D721Med (cell line): ENCODE measurements around the gene EML6.

Source experiments
- DNase-seq: peaks from one replicate; pipeline ENCODE4 v3.0.0; 2011; ENCODE audit warnings: low spot score; ENCODE audit not compliant: insufficient read length
- FAIRE-seq: peaks from 2 replicates; lab custom pipeline; 2011; peaks lifted over from hg19 to GRCh38; lab: Jason Lieb, UNC
- CTCF ChIP-seq: IDR thresholded peaks from 2 replicates; pipeline ENCODE4 v1.5.1; 2012; ENCODE audit warnings: mild to moderate bottlenecking, control low read depth; ENCODE audit not compliant: insufficient read depth; ENCODE audit errors: missing control alignments

EML6 gene

GRCh38 chr2:54968561-54969218 lies 245.2 kb downstream of the EML6 start:
- DNase-seq: no peak
- no peak for TF ChIP-seq CTCF
- FAIRE-seq: no peak

GRCh38 chr2:54969295-54969939 lies 246.0 kb downstream of the EML6 start:
- no peak for TF ChIP-seq CTCF
- FAIRE-seq (no peak), DNase-seq (no peak)

GRCh38 chr2:54969940-54970338 lies 246.5 kb downstream of the EML6 start:
- FAIRE-seq: no peak
- DNase-seq: no peak
- TF ChIP-seq CTCF: no peak

- DNase-seq: no peak
- no peak for FAIRE-seq
Measured at GRCh38 chr2:54975175-54975574, 251.7 kb downstream of the EML6 start.

GRCh38 chr2:54975598-54976492 lies 252.4 kb downstream of the EML6 start:
- TF ChIP-seq CTCF: no peak
- FAIRE-seq (no peak), DNase-seq (no peak)

More at GRCh38 chr2:54975175-54975574, 251.7 kb downstream of the EML6 start:
- TF ChIP-seq CTCF: no peak

GRCh38 chr2:54977149-54977548 lies 253.7 kb downstream of the EML6 start:
- FAIRE-seq (no peak), DNase-seq (no peak)
- no peak for TF ChIP-seq CTCF
